ENCODE measurements around the gene TTLL11.

GRCh38 chr9:121779381-121780117, 313.6 kb downstream of the TTLL11 start:
- TF ChIP-seq POLR2AphosphoS5 (IDR thresholded peaks at IDR 0.05), result peak; percentile 39
- no peak for TF ChIP-seq POLR2A (IDR thresholded peaks at IDR 0.05)
- TF ChIP-seq, protein P1, sequence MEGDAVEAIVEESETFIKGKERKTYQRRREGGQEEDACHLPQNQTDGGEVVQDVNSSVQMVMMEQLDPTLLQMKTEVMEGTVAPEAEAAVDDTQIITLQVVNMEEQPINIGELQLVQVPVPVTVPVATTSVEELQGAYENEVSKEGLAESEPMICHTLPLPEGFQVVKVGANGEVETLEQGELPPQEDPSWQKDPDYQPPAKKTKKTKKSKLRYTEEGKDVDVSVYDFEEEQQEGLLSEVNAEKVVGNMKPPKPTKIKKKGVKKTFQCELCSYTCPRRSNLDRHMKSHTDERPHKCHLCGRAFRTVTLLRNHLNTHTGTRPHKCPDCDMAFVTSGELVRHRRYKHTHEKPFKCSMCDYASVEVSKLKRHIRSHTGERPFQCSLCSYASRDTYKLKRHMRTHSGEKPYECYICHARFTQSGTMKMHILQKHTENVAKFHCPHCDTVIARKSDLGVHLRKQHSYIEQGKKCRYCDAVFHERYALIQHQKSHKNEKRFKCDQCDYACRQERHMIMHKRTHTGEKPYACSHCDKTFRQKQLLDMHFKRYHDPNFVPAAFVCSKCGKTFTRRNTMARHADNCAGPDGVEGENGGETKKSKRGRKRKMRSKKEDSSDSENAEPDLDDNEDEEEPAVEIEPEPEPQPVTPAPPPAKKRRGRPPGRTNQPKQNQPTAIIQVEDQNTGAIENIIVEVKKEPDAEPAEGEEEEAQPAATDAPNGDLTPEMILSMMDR (IDR thresholded peaks at IDR 0.05), result no peak

Measured in prostate gland (tissue), 2 donors.